Measurements from ENCODE around the gene KNDC1.

The KNDC1 gene

GRCh38 chr10:133158756-133159610, 1.0 kb upstream of the KNDC1 start:
- in situ Hi-C loops (cut with HindIII; ENCODE audit: low sequenced_read_pairs): no loop called here
- no peak for DNase-seq (ENCODE audit: low read depth, low spot score)
- TF ChIP-seq, protein P1, sequence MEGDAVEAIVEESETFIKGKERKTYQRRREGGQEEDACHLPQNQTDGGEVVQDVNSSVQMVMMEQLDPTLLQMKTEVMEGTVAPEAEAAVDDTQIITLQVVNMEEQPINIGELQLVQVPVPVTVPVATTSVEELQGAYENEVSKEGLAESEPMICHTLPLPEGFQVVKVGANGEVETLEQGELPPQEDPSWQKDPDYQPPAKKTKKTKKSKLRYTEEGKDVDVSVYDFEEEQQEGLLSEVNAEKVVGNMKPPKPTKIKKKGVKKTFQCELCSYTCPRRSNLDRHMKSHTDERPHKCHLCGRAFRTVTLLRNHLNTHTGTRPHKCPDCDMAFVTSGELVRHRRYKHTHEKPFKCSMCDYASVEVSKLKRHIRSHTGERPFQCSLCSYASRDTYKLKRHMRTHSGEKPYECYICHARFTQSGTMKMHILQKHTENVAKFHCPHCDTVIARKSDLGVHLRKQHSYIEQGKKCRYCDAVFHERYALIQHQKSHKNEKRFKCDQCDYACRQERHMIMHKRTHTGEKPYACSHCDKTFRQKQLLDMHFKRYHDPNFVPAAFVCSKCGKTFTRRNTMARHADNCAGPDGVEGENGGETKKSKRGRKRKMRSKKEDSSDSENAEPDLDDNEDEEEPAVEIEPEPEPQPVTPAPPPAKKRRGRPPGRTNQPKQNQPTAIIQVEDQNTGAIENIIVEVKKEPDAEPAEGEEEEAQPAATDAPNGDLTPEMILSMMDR (IDR thresholded peaks at IDR 0.05; ENCODE audit: low read depth, low read length): no peak
- H3K4me3 ChIP-seq (ENCODE audit: low read depth, low read length): no peak overlapping the region

DNA sequence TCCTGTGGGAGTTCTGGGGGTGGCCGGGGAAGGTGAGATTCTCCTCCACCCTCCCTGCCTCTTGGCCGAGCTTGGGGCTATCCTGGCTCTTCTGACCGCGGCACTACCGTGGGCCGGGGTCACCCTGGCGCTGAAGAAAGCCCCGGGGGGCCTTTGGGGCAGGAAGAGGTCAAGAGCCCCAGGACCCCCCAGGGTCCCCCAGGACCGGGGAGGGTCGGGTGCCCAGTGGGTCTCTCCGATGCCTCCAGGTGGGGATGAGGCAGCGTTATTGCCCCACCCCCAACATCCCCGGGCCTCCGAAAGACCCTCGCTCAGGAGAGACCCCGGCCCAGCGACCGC, 439 bp upstream of the KNDC1 start:
- TF ChIP-seq, protein P1 (IDR thresholded peaks at IDR 0.05; ENCODE audit: low read depth, low read length): no peak
- no peak overlapping the region for H3K4me3 ChIP-seq (ENCODE audit: low read depth, low read length)
- in situ Hi-C loops (cut with HindIII; ENCODE audit: low sequenced_read_pairs): no loop called here
- no peak for DNase-seq (ENCODE audit: low read depth, low spot score)

DNA sequence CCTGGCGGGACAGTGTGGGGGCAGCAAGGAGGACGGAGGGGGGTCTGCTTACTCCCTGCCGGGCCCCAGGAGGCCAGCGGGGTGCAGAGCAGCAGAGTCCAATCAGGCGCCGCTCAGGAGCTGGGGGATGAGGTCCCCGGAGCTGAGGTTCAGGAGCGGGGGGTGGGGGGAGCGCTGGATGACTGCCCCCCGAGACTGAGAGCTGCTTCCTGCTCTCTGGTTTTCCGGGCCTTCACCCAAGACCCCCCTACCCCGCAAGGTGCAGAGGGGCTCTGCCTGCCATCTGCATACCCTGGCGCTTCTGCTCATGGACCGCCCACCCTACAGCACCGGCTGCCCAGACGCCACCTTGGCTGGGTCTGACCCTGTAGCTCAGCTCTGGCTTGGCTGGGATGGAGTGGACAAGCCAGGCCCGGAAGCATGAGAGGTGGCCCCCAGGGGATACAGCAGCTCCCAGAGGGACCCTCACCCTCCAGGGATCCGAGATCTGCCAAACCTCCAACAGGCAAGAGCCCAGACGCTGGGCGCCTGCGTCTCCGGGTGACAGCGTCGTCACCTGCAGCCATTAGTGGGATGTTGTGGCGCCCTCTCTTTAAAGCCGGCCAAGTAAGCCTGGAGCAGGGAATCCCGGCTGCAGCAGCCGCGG, 930 bp downstream of the KNDC1 start:
- DNase-seq (ENCODE audit: low read depth, low spot score): no peak
- in situ Hi-C loops (cut with HindIII; ENCODE audit: low sequenced_read_pairs): no loop called here
- H3K4me3 ChIP-seq (ENCODE audit: low read depth, low read length): no peak overlapping the region
- TF ChIP-seq, protein P1 (IDR thresholded peaks at IDR 0.05; ENCODE audit: low read depth, low read length): no peak

- in situ Hi-C loops (cut with HindIII; ENCODE audit: low sequenced_read_pairs): no loop called here
- TF ChIP-seq, protein P1 (IDR thresholded peaks at IDR 0.05; ENCODE audit: low read depth, low read length): no peak
- no peak for DNase-seq (ENCODE audit: low read depth, low spot score)
- no peak overlapping the region for H3K4me3 ChIP-seq (ENCODE audit: low read depth, low read length)
Measured at GRCh38 chr10:133161486-133162109, 1.6 kb downstream of the KNDC1 start.

DNA sequence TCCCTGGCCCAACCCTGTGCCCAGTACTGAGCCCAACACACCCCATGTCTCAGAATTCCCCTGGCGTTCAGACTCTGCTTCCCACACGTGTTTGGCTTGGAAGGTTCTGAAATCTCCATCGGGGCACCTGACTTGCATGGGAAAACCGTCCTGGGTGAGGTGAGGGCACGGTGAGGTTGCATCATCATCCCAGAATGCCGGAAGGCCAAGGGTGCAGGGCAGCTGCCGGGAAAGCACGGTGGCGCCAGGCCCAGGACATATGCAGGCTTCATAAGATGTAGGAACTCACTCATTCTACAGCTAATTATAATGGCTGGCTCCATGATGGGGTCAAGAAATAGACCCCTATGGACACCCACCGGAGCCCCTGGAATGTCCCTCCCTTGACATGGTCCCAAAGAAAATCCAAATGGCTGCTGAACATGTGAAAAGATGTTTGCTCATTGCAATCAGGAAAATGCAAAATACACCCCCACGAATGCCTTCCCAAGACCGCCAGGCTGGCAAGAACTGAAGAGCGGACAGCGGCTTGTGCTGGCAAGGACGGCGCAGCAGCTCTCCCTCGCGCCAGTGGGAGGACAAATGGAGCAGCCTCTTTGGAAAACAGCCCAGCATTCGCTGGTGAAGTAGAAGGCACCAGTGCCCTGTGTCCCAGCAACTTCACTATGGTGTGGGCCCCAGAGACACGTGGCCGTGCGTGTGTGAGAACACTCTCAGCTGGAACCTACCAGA, 2.3 kb downstream of the KNDC1 start:
- TF ChIP-seq, protein P1 (IDR thresholded peaks at IDR 0.05; ENCODE audit: low read depth, low read length): no peak
- in situ Hi-C loops (cut with HindIII; ENCODE audit: low sequenced_read_pairs): no loop called here
- DNase-seq (ENCODE audit: low read depth, low spot score): no peak
- no peak overlapping the region for H3K4me3 ChIP-seq (ENCODE audit: low read depth, low read length)
